Testis (tissue), 2 donors: ENCODE results near the gene GJA4.
A peak's percentile ranks its signal among the peaks of the same experiment; 100 is the strongest.

Source experiments
- CTCF ChIP-seq, 3 experiments: fragments of 450-650 bp in 2 of 3; fragments of 200-600 bp in 1 of 3; sonication (generic) in 1 of 3; IDR thresholded peaks; one replicate each; pipeline ENCODE4 v1.5.1; 2016 to 2019; ENCODE audit warnings: antibody characterized with exemption in 3 of 3, mild to moderate bottlenecking in 2 of 3, moderate library complexity in 1 of 3
- POLR2A ChIP-seq: fragments of 450-650 bp; IDR thresholded peaks from one replicate; pipeline ENCODE4 v1.6.1; 2017; ENCODE audit warnings: antibody characterized with exemption, mild to moderate bottlenecking, moderate library complexity

GRCh38 chr1:34786521-34787325 is 6.1 kb upstream of the GJA4 start:
- peak; percentile 51 to 86 (median 85) for TF ChIP-seq CTCF (IDR thresholded peaks at IDR 0.05)
- no peak for TF ChIP-seq POLR2A
